Activated gamma-delta T cell (primary cell): ENCODE measurements around the gene NUAK1.

ENCODE experiments used
- DNase-seq: peaks from one replicate; lab custom pipeline; 2025; lab: John Stamatoyannopoulos, UW

Gene NUAK1

GRCh38 chr12:106082216-106083175 is 56.3 kb downstream of the NUAK1 start:
- DNase-seq = no peak

- DNase-seq = no peak
Measured at GRCh38 chr12:106081606-106082005, 57.1 kb downstream of the NUAK1 start.

- DNase-seq = no peak
Measured at GRCh38 chr12:106080791-106081170, 58.0 kb downstream of the NUAK1 start.

- no peak for DNase-seq
Measured at GRCh38 chr12:106080041-106080790, 58.5 kb downstream of the NUAK1 start.

GRCh38 chr12:106079148-106079738 is 59.5 kb downstream of the NUAK1 start:
- no peak for DNase-seq

GRCh38 chr12:106078358-106079010 is 60.3 kb downstream of the NUAK1 start:
- no peak for DNase-seq

GRCh38 chr12:106074706-106075392 is 63.9 kb downstream of the NUAK1 start:
- no peak for DNase-seq

GRCh38 chr12:106074361-106074705 is 64.4 kb downstream of the NUAK1 start:
- no peak for DNase-seq

- no peak for DNase-seq
Measured at GRCh38 chr12:106073179-106073578, 65.6 kb downstream of the NUAK1 start.

GRCh38 chr12:106072751-106073150 is 66.0 kb downstream of the NUAK1 start:
- no peak for DNase-seq

- DNase-seq = no peak
Measured at GRCh38 chr12:106071686-106072085, 67.1 kb downstream of the NUAK1 start.

GRCh38 chr12:106070611-106071010 is 68.1 kb downstream of the NUAK1 start:
- no peak for DNase-seq

- no peak for DNase-seq
Measured at GRCh38 chr12:106070147-106070546, 68.6 kb downstream of the NUAK1 start.

GRCh38 chr12:106068296-106068695 is 70.5 kb downstream of the NUAK1 start:
- no peak for DNase-seq

- DNase-seq = no peak
Measured at GRCh38 chr12:106067606-106068205, 71.0 kb downstream of the NUAK1 start.

GRCh38 chr12:106066726-106067325 is 71.9 kb downstream of the NUAK1 start:
- no peak for DNase-seq

GRCh38 chr12:106066051-106066705 is 72.6 kb downstream of the NUAK1 start:
- DNase-seq = no peak

GRCh38 chr12:106065506-106065905 is 73.2 kb downstream of the NUAK1 start:
- no peak for DNase-seq

GRCh38 chr12:106064721-106065021 is 74.1 kb downstream of the NUAK1 start:
- no peak for DNase-seq
